ENCODE measurements around the gene MOSPD2.

Gene MOSPD2

DNA sequence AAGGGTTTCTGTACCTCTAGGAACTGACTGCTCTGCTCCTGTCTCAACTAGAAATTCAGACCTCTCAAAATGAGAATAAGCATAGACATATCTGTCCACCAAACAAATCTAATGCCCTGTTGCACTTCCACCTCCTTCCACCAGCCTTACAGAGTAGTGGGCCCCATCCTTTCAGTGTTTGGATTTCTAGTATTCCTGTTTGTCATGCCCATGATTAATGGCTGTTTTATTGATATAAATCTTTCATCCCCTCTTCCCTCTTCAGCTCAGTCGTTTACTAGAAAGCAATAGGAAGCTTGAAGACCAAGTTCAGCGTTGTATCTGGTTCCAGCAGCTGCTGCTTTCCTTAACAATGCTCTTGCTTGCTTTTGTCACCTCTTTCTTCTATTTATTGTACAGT lies 46.2 kb downstream of the MOSPD2 start:
- no peak overlapping the region for H3K4me3 ChIP-seq (ENCODE audit: low read depth in 1 of 2, low read length in 2 of 2)
- H3K9ac ChIP-seq (ENCODE audit: low read depth, low read length): no peak overlapping the region
- ATAC-seq (ENCODE audit: insufficient read depth, low read depth) (no peak), DNase-seq (no peak)
- peaks cover 12% of the 10 kb centered on the region; the same call in 1 of the 2 replicates for H3K36me3 ChIP-seq (ENCODE audit: insufficient read depth, low read length)
- TF ChIP-seq EZH2 (IDR thresholded peaks at IDR 0.05; ENCODE audit: borderline replicate concordance, low read depth, low read length, severe bottlenecking): no peak
- no peak for TF ChIP-seq CTCF (IDR thresholded peaks at IDR 0.05; ENCODE audit: borderline replicate concordance, extremely low read depth, low read length, poor library complexity, severe bottlenecking)
- H3K9me3 ChIP-seq (ENCODE audit: insufficient read depth, low read length, severe bottlenecking): no peaks in the 10 kb centered on the region
- no peaks in the 10 kb centered on the region for H3K79me2 ChIP-seq (ENCODE audit: insufficient read depth, low read length)
- H3K4me1 ChIP-seq (ENCODE audit: insufficient read depth, low read length): no peaks in the 10 kb centered on the region
- no peak overlapping the region for H2AFZ ChIP-seq (ENCODE audit: low read depth, low read length)
- H4K20me1 ChIP-seq (ENCODE audit: insufficient read depth, low read length): no peaks in the 10 kb centered on the region
- H3K27me3 ChIP-seq (ENCODE audit: insufficient read depth, low read length, poor library complexity): no peaks in the 10 kb centered on the region
- H3K27ac ChIP-seq (ENCODE audit: low read length): no peak overlapping the region
- H3K4me2 ChIP-seq (ENCODE audit: insufficient read depth, low read length): no peak overlapping the region

DNA sequence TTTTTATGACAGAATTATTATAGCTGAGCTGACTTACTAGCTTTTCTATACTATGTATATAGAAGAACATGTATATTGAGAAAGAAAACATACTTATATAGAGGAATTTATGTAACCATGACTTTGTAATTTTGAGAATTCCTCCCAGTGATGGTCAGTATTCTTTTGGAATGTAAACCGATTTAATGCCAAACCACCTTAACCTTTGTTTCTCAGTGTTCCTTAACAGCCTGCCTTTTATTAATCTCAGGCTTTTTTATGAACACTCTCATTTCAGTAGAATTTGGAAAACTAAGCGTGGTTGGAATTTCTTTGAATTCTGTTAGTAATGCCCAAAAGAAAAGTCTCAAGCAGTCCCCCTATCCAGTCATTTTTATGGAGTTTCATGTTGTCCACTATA lies 47.0 kb downstream of the MOSPD2 start:
- Histone ChIP-seq H3K4me1 (ENCODE audit: insufficient read depth, low read length) (no peaks in the 10 kb centered on the region), H2AFZ (ENCODE audit: low read depth, low read length) (no peak overlapping the region), H3K4me3 (ENCODE audit: low read depth in 1 of 2, low read length in 2 of 2) (no peak overlapping the region), H3K27me3 (ENCODE audit: insufficient read depth, low read length, poor library complexity) (no peaks in the 10 kb centered on the region), H3K9ac (ENCODE audit: low read depth, low read length) (no peak overlapping the region), H4K20me1 (ENCODE audit: insufficient read depth, low read length) (no peaks in the 10 kb centered on the region), H3K79me2 (ENCODE audit: insufficient read depth, low read length) (no peaks in the 10 kb centered on the region), H3K9me3 (ENCODE audit: insufficient read depth, low read length, severe bottlenecking) (no peaks in the 10 kb centered on the region), H3K36me3 (ENCODE audit: insufficient read depth, low read length) (peaks cover 12% of the 10 kb centered on the region; the same call in 1 of the 2 replicates), H3K4me2 (ENCODE audit: insufficient read depth, low read length) (no peak overlapping the region), H3K27ac (ENCODE audit: low read length) (no peak overlapping the region)
- ATAC-seq (ENCODE audit: insufficient read depth, low read depth): no peak
- DNase-seq: no peak
- TF ChIP-seq EZH2 (IDR thresholded peaks at IDR 0.05; ENCODE audit: borderline replicate concordance, low read depth, low read length, severe bottlenecking) (no peak), CTCF (IDR thresholded peaks at IDR 0.05; ENCODE audit: borderline replicate concordance, extremely low read depth, low read length, poor library complexity, severe bottlenecking) (no peak)

GRCh38 chrX:14922437-14922836 lies 49.2 kb downstream of the MOSPD2 start:
- Histone ChIP-seq H3K9me3 (ENCODE audit: insufficient read depth, low read length, severe bottlenecking) (no peaks in the 10 kb centered on the region), H3K27me3 (ENCODE audit: insufficient read depth, low read length, poor library complexity) (no peaks in the 10 kb centered on the region), H3K4me2 (ENCODE audit: insufficient read depth, low read length) (no peak overlapping the region), H3K4me3 (ENCODE audit: low read depth in 1 of 2, low read length in 2 of 2) (no peak overlapping the region), H3K9ac (ENCODE audit: low read depth, low read length) (no peak overlapping the region), H3K79me2 (ENCODE audit: insufficient read depth, low read length) (no peaks in the 10 kb centered on the region), H3K36me3 (ENCODE audit: insufficient read depth, low read length) (no peaks in the 10 kb centered on the region), H3K27ac (ENCODE audit: low read length) (no peak overlapping the region), H4K20me1 (ENCODE audit: insufficient read depth, low read length) (no peaks in the 10 kb centered on the region), H2AFZ (ENCODE audit: low read depth, low read length) (no peak overlapping the region), H3K4me1 (ENCODE audit: insufficient read depth, low read length) (no peaks in the 10 kb centered on the region)
- ATAC-seq (ENCODE audit: insufficient read depth, low read depth): no peak
- no peak for TF ChIP-seq EZH2 (IDR thresholded peaks at IDR 0.05; ENCODE audit: borderline replicate concordance, low read depth, low read length, severe bottlenecking)
- TF ChIP-seq CTCF (IDR thresholded peaks at IDR 0.05; ENCODE audit: borderline replicate concordance, extremely low read depth, low read length, poor library complexity, severe bottlenecking): no peak
- DNase-seq: no peak

DNA sequence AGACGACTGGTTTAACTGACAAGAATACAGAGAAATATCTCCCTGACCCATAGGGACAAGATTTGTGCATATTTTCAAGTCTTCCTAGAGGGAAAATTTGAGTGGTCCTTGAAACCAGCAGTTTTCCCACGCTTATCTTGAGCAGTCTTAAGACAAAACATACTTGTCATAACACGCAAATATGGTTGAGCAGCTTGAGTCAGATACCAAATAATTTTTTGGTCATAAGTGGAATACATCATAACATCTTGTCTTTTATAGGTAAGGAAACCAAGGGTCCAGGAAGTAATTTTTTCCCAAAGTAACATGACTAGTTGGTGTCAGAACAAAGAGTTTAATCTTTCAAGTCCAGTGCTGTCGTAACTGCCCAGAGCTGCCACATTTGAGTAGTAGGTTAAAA lies 50.5 kb downstream of the MOSPD2 start:
- Histone ChIP-seq H3K9me3 (ENCODE audit: insufficient read depth, low read length, severe bottlenecking) (no peaks in the 10 kb centered on the region), H3K36me3 (ENCODE audit: insufficient read depth, low read length) (no peaks in the 10 kb centered on the region)

More for the DNA sequence above, 50.5 kb downstream of the MOSPD2 start:
- Histone ChIP-seq H3K27me3 (ENCODE audit: insufficient read depth, low read length, poor library complexity) (no peaks in the 10 kb centered on the region), H3K4me2 (ENCODE audit: insufficient read depth, low read length) (no peak overlapping the region), H4K20me1 (ENCODE audit: insufficient read depth, low read length) (no peaks in the 10 kb centered on the region), H3K79me2 (ENCODE audit: insufficient read depth, low read length) (no peaks in the 10 kb centered on the region), H3K27ac (ENCODE audit: low read length) (no peak overlapping the region), H3K4me3 (ENCODE audit: low read depth in 1 of 2, low read length in 2 of 2) (no peak overlapping the region), H3K4me1 (ENCODE audit: insufficient read depth, low read length) (no peaks in the 10 kb centered on the region), H3K9ac (ENCODE audit: low read depth, low read length) (no peak overlapping the region), H2AFZ (ENCODE audit: low read depth, low read length) (no peak overlapping the region)
- ATAC-seq (ENCODE audit: insufficient read depth, low read depth): no peak
- TF ChIP-seq EZH2 (IDR thresholded peaks at IDR 0.05; ENCODE audit: borderline replicate concordance, low read depth, low read length, severe bottlenecking): no peak
- no peak for TF ChIP-seq CTCF (IDR thresholded peaks at IDR 0.05; ENCODE audit: borderline replicate concordance, extremely low read depth, low read length, poor library complexity, severe bottlenecking)
- no peak for DNase-seq
